Measurements from ENCODE around the gene PGM1.

PGM1 gene

GRCh38 chr1:63705078-63705477, 111.9 kb downstream of the PGM1 start:
- DNase-seq = no peak

DNA sequence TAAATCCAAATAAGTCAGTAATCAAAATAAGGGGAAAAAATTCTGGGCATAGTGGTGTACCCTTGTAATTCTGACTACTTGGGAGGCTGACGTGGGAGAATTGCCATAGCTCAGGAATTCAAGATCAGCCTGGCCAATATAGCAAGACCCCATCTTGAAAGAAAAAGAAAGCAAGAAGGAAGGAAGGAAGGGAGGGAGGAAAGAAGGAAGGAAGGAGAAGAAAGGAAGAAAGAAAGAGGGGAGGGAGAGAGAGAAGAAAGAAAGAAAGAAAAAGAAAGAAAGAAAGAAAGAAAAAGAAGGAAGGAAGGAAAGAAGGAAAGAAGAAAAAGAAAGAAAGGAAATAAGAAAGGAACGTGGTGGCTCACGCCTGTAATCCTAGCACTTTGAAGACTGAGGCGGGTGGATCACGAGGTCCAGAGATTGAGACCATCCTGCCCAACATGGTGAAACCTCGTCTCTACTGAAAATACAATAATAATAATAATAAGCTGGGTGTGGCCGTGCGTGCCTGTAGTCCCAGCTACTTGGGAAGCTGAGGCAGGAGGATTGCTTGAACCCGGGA, 116.1 kb downstream of the PGM1 start:
- no peak for DNase-seq
